GM12872 (cell line): ENCODE measurements around the gene KCNRG.

Experiments
- CTCF ChIP-seq: IDR thresholded peaks from 3 replicates; pipeline ENCODE4 v1.5.1; 2011; ENCODE audit warnings: low read depth, mild to moderate bottlenecking, low read length, moderate library complexity; ENCODE audit not compliant: insufficient read depth

KCNRG gene

GRCh38 chr13:50037788-50038187 lies 22.5 kb downstream of the KCNRG start:
- TF ChIP-seq CTCF, result no peak

GRCh38 chr13:50038266-50038665 lies 23.0 kb downstream of the KCNRG start:
- TF ChIP-seq CTCF, result no peak

- TF ChIP-seq CTCF, result no peak
These were observed 37.2 kb downstream of the KCNRG start for GRCh38 chr13:50052478-50052877.

GRCh38 chr13:50053844-50054243 lies 38.6 kb downstream of the KCNRG start:
- no peak for TF ChIP-seq CTCF

GRCh38 chr13:50055454-50055853 lies 40.2 kb downstream of the KCNRG start:
- no peak for TF ChIP-seq CTCF

- no peak for TF ChIP-seq CTCF
These were observed 45.5 kb downstream of the KCNRG start for GRCh38 chr13:50060718-50061117.

- no peak for TF ChIP-seq CTCF
These were observed 50.5 kb downstream of the KCNRG start for GRCh38 chr13:50065712-50066111.

- no peak for TF ChIP-seq CTCF
These were observed 53.3 kb downstream of the KCNRG start for GRCh38 chr13:50068508-50068907.
